Natural killer cell (primary cell): ENCODE data around the gene MARVELD1. TPM values are rescaled to one million over a fixed set of nuclear protein-coding genes. Genes with fewer than 3 reads are reported as not detected.

Source experiments
- ATAC-seq, 3 donors: fragments of 150-1000 bp in 2 of 3; fragments of 200-7000 bp in 1 of 3; cut with Tn5 transposase; 1 replicate in 1 of 3; 2 replicates in 2 of 3; pipeline ENCODE4 v1.10.0; 2021; ENCODE audit warnings: mild to moderate bottlenecking in 2 of 3, moderate library complexity in 2 of 3
- DNase-seq, 2 donors: peaks; one replicate each; pipeline versions ENCODE4 v3.0.0 to v3.0.0-alpha.2; 2013 to 2021; ENCODE audit warnings: mixed read lengths in 1 of 2
- H3K27ac ChIP-seq: one replicate; pipeline ENCODE4 v1.5.1; 2013; ENCODE audit warnings: mild to moderate bottlenecking, low read length
- H3K27me3 ChIP-seq: one replicate; pipeline ENCODE4 v1.6.1; 2013; ENCODE audit warnings: low read length; ENCODE audit not compliant: control insufficient read depth, insufficient read depth
- H3K36me3 ChIP-seq: one replicate; pipeline ENCODE4 v1.6.1; 2013; ENCODE audit warnings: low read length; ENCODE audit not compliant: control insufficient read depth, insufficient read depth
- H3K4me1 ChIP-seq: one replicate; pipeline ENCODE4 v1.6.1; 2013; ENCODE audit warnings: low read length; ENCODE audit not compliant: control insufficient read depth, insufficient read depth
- H3K4me3 ChIP-seq: one replicate; pipeline ENCODE4 v1.5.1; 2013; ENCODE audit warnings: low read length
- H3K9me3 ChIP-seq: one replicate; pipeline ENCODE4 v1.6.1; 2013; ENCODE audit warnings: low read length; ENCODE audit not compliant: control insufficient read depth, insufficient read depth
- H3K27ac Mint-ChIP-seq, 2 donors: one replicate each; pipeline ENCODE4 v1.8.0; 2022; ENCODE audit warnings: mild to moderate bottlenecking in 2 of 2, mixed read lengths in 2 of 2, moderate library complexity in 1 of 2
- H3K27me3 Mint-ChIP-seq, 2 donors: one replicate each; pipeline ENCODE4 v1.8.0; 2022; ENCODE audit warnings: low read depth in 2 of 2, mixed read lengths in 2 of 2
- H3K36me3 Mint-ChIP-seq: one replicate; pipeline ENCODE4 v1.8.0; 2022; ENCODE audit warnings: mixed read lengths
- H3K4me1 Mint-ChIP-seq, 2 donors: one replicate each; pipeline ENCODE4 v1.8.0; 2022; ENCODE audit warnings: mixed read lengths in 2 of 2
- H3K4me3 Mint-ChIP-seq: one replicate; pipeline ENCODE4 v1.8.0; 2022; ENCODE audit warnings: mild to moderate bottlenecking, moderate library complexity, mixed read lengths
- H3K9me3 Mint-ChIP-seq, 2 donors: one replicate each; pipeline ENCODE4 v1.8.0; 2022; ENCODE audit warnings: mixed read lengths in 2 of 2
- CTCF ChIP-seq: fragments of 200-600 bp; IDR thresholded peaks from one replicate; pipeline ENCODE4 v1.8.0; 2022; ENCODE audit warnings: antibody characterized with exemption
- WGBS: methylation state at CpG from one replicate; pipeline ENCODE4 v1.1.7; 2013; ENCODE audit warnings: missing lambda C conversion rate; ENCODE audit not compliant: insufficient coverage; 5-methylcytosine and 5-hydroxymethylcytosine counted together
- intact Hi-C: fragments of 100-400 bp; cut with micrococcal nuclease; formaldehyde crosslinking; loops from one replicate; pipeline ENCODE4 v1.14.2; 2022
- total RNA-seq, 4 donors: library from RNA; stranded (reverse); fragments of 120-200 nt in 1 of 4; gene quantifications; one replicate each; pipeline versions ENCODE4 v1.2.3 to v1.2.4, GENCODE V29; 2013 to 2022

The MARVELD1 gene
- total RNA-seq, 3 donors from 2014 or later (not counting 1 experiment from before 2014, with no cell fraction given), result 0.40 to 0.84 (median 0.40) TPM

GRCh38 chr10:97766996-97767924, 53.7 kb downstream of the MARVELD1 start:
- intact Hi-C loops, result no loop called here
- Mint-ChIP-seq H3K36me3 (no peaks in the 10 kb centered on the region), H3K27me3 (peaks cover 29 to 32% of the 10 kb centered on the region in 2 donors), H3K27ac (no peak overlapping the region), H3K4me1 (peaks cover 0 to 24% of the 10 kb centered on the region in 2 donors), H3K4me3 (no peak overlapping the region), H3K9me3 (no peaks in the 10 kb centered on the region)
- 93% methylated on average over 22 of the region's 22 CpGs for WGBS
- TF ChIP-seq CTCF, result no peak
- ATAC-seq (no peak), DNase-seq (no peak)
- Histone ChIP-seq H3K36me3 (peaks cover 8% of the 10 kb centered on the region), H3K27ac (no peak overlapping the region), H3K4me3 (no peak overlapping the region), H3K27me3 (peaks cover 3% of the 10 kb centered on the region), H3K9me3 (no peaks in the 10 kb centered on the region), H3K4me1 (peaks cover 2% of the 10 kb centered on the region)

Other genes starting within 250 kb of the MARVELD1 start
- gene MMS19, start 215.3 kb upstream of the MARVELD1 start, total RNA-seq, result 10 to 100 TPM; 53.8 to 68.4 (median 61.7) TPM
- 1 to 10 TPM in 1 of 3 donors, under 1 TPM in 2; 0.70 to 1.1 (median 0.75) TPM for gene UBTD1, start 214.8 kb upstream of the MARVELD1 start, total RNA-seq
- not detected for gene ANKRD2, start 141.0 kb upstream of the MARVELD1 start, total RNA-seq
- gene HOGA1, start 129.3 kb upstream of the MARVELD1 start, total RNA-seq, result not detected
- under 1 TPM in 1 of 3 donors, not detected in 2; 0.32 TPM for gene C10orf62, start 124.0 kb upstream of the MARVELD1 start, total RNA-seq
- gene MORN4, start 80.2 kb upstream of the MARVELD1 start, total RNA-seq, result 1 to 10 TPM in 2 of 3 donors, under 1 TPM in 1; 0.14 to 2.0 (median 1.6) TPM
- gene PI4K2A, start 73.1 kb upstream of the MARVELD1 start, total RNA-seq, result 10 to 100 TPM; 41.3 to 66.1 (median 60.0) TPM
- 1 to 10 TPM; 6.1 to 8.4 (median 6.8) TPM for gene AVPI1, start 26.5 kb upstream of the MARVELD1 start, total RNA-seq
- 10 to 100 TPM; 63.0 to 82.8 (median 76.4) TPM for gene ZFYVE27, start 23.4 kb downstream of the MARVELD1 start, total RNA-seq
- not detected for gene SFRP5, start 58.3 kb downstream of the MARVELD1 start, total RNA-seq
- gene GOLGA7B, start 136.1 kb downstream of the MARVELD1 start, total RNA-seq, result 1 to 10 TPM; 4.1 to 4.6 (median 4.1) TPM